Sigmoid colon (tissue), 7 donors: ENCODE results near the gene SLC1A2. TPM values are rescaled to one million over a fixed set of nuclear protein-coding genes. Genes with fewer than 3 reads are reported as not detected.

Source experiments
- DNase-seq: peaks from one replicate; pipeline ENCODE4 v3.0.0-alpha.2; 2019
- H3K27ac ChIP-seq, 4 donors: fragments of 200-600 bp; sonication (generic); one replicate each; pipeline ENCODE4 v1.5.1; 2016 to 2019; ENCODE audit warnings: mild to moderate bottlenecking in 1 of 4
- H3K27me3 ChIP-seq, 3 donors: fragments of 200-600 bp; sonication (generic); one replicate each; pipeline ENCODE4 v1.5.1; 2019; ENCODE audit warnings: mild to moderate bottlenecking in 1 of 3
- H3K36me3 ChIP-seq, 4 donors: fragments of 200-600 bp; sonication (generic); one replicate each; pipeline ENCODE4 v1.5.1; 2016 to 2019
- H3K4me1 ChIP-seq, 4 donors: fragments of 200-600 bp; sonication (generic); one replicate each; pipeline ENCODE4 v1.5.1; 2017 to 2019
- H3K4me3 ChIP-seq, 4 donors: fragments of 200-600 bp; sonication (generic); one replicate each; pipeline ENCODE4 v1.5.1; 2017 to 2019; ENCODE audit warnings: mild to moderate bottlenecking in 2 of 4, moderate library complexity in 1 of 4
- H3K9me3 ChIP-seq, 4 donors: fragments of 200-600 bp in 3 of 4; sonication (generic) in 3 of 4; one replicate each; pipeline versions ENCODE4 v1.5.1 to v1.6.1; 2013 to 2019
- CTCF ChIP-seq, 4 experiments: fragments of 450-650 bp in 3 of 4; fragments of 200-600 bp in 1 of 4; IDR thresholded peaks; one replicate each; pipeline ENCODE4 v1.5.1; 2016 to 2019; ENCODE audit warnings: antibody characterized with exemption in 4 of 4, mild to moderate bottlenecking in 3 of 4, moderate library complexity in 2 of 4
- EP300 ChIP-seq, 4 donors: sonication (generic); formaldehyde crosslinking; IDR thresholded peaks; one replicate each; pipeline ENCODE4 v1.6.1; 2017; ENCODE audit warnings: antibody characterized with exemption in 4 of 4
- POLR2A ChIP-seq, 2 donors: fragments of 450-650 bp; IDR thresholded peaks; one replicate each; pipeline ENCODE4 v1.6.1; 2016; ENCODE audit warnings: antibody characterized with exemption in 2 of 2, mild to moderate bottlenecking in 2 of 2, moderate library complexity in 2 of 2
- POLR2AphosphoS5 ChIP-seq, 4 donors: sonication (generic); formaldehyde crosslinking; IDR thresholded peaks; one replicate each; pipeline ENCODE4 v1.6.1; 2017; ENCODE audit warnings: antibody characterized with exemption in 4 of 4
- WGBS, 2 donors: extraction: QIAGEN DNeasy Blood & Tissue Kit; methylation state at CpG; one replicate each; pipeline ENCODE4 v1.1.7; 2013; 5-methylcytosine and 5-hydroxymethylcytosine counted together
- intact Hi-C: fragments of 100-400 bp; cut with DNase I; formaldehyde crosslinking; loops from one replicate; pipeline ENCODE4 v1.15.1; 2023
- polyA plus RNA-seq, 3 donors: library from polyadenylated mRNA; stranded (reverse); fragments of 200-250 nt; gene quantifications; one replicate each; pipeline ENCODE4 v1.2.3, GENCODE V29; 2013
- total RNA-seq, 4 donors: library from RNA; depleted of rRNA; stranded (reverse); fragments of >200 nt; gene quantifications; one replicate each; pipeline ENCODE4 v1.1.0, GENCODE V29; 2016
- donor health status: healthy with polysubstance abuse.
- donor health status: Bipolar disorder and iron deficiency.
- donor health status: healthy.

SLC1A2 gene
- total and polyA plus RNA-seq, 7 donors = 0.14 to 2.2 (median 0.48) TPM; not detected in 1

- Histone ChIP-seq H3K4me1 (peaks cover 0 to 43% (median 26%) of the 10 kb centered on the region in 4 donors), H3K4me3 (no peak overlapping the region), H3K27me3 (no peaks in the 10 kb centered on the region), H3K36me3 (no peaks in the 10 kb centered on the region), H3K27ac (peak overlapping the region; percentile 59 to 87 (median 76)), H3K9me3 (no peaks in the 10 kb centered on the region)
- intact Hi-C loops = no loop called here
- DNase-seq = no peak
- TF ChIP-seq POLR2AphosphoS5 (IDR thresholded peaks at IDR 0.05) (no peak), POLR2A (IDR thresholded peaks at IDR 0.05) (no peak), EP300 (IDR thresholded peaks at IDR 0.05) (no peak), CTCF (IDR thresholded peaks at IDR 0.05) (no peak)
- 81 to 90% methylated on average over 3 of the region's 3 CpGs for WGBS, 2 donors
Observed at GRCh38 chr11:35247863-35248262, 171.5 kb downstream of the SLC1A2 start.

GRCh38 chr11:35247428-35247827 is 171.9 kb downstream of the SLC1A2 start:
- TF ChIP-seq POLR2A (IDR thresholded peaks at IDR 0.05) = no peak
- no peak for TF ChIP-seq EP300 (IDR thresholded peaks at IDR 0.05)
- TF ChIP-seq POLR2AphosphoS5 (IDR thresholded peaks at IDR 0.05) = no peak
- H3K4me3 ChIP-seq = no peak overlapping the region
- intact Hi-C loops = no loop called here
- DNase-seq = no peak
- no peaks in the 10 kb centered on the region for H3K9me3 ChIP-seq
- peak overlapping the region; percentile 59 to 87 (median 76) for H3K27ac ChIP-seq
- H3K4me1 ChIP-seq = peaks cover 0 to 43% (median 27%) of the 10 kb centered on the region in 4 donors
- WGBS, 2 donors = 80 to 90% methylated on average over 3 of the region's 3 CpGs
- H3K27me3 ChIP-seq = no peaks in the 10 kb centered on the region
- H3K36me3 ChIP-seq = no peaks in the 10 kb centered on the region

- no peak overlapping the region for H3K4me3 ChIP-seq
- no peaks in the 10 kb centered on the region for H3K9me3 ChIP-seq
- H3K27ac ChIP-seq = peak overlapping the region; percentile 59 to 87 (median 76)
- H3K27me3 ChIP-seq = no peaks in the 10 kb centered on the region
- peak; percentile 77 for DNase-seq
- H3K4me1 ChIP-seq = peaks cover 0 to 45% (median 28%) of the 10 kb centered on the region in 4 donors
- 44 to 69% methylated on average over 2 of the region's 2 CpGs for WGBS, 2 donors
- TF ChIP-seq POLR2AphosphoS5 (IDR thresholded peaks at IDR 0.05) (peak; percentile 78 to 88 (median 86)), EP300 (IDR thresholded peaks at IDR 0.05) (peak in 3 of 4 donors; percentile 44 to 78 (median 72)), CTCF (IDR thresholded peaks at IDR 0.05) (no peak), POLR2A (IDR thresholded peaks at IDR 0.05) (no peak)
- H3K36me3 ChIP-seq = no peaks in the 10 kb centered on the region
- intact Hi-C loops = no loop called here
Observed at GRCh38 chr11:35246745-35247144, 172.6 kb downstream of the SLC1A2 start.

- Histone ChIP-seq H3K9me3 (no peaks in the 10 kb centered on the region), H3K4me3 (no peak overlapping the region), H3K27ac (peak overlapping the region; percentile 59 to 87 (median 76)), H3K36me3 (no peaks in the 10 kb centered on the region), H3K4me1 (peaks cover 0 to 45% (median 28%) of the 10 kb centered on the region in 4 donors), H3K27me3 (no peaks in the 10 kb centered on the region)
- DNase-seq = no peak
- TF ChIP-seq POLR2AphosphoS5 (IDR thresholded peaks at IDR 0.05) (no peak), POLR2A (IDR thresholded peaks at IDR 0.05) (no peak), EP300 (IDR thresholded peaks at IDR 0.05) (no peak)
- intact Hi-C loops = no loop called here
- 85 to 93% methylated on average over 1 of the region's 1 CpG for WGBS, 2 donors
Observed at GRCh38 chr11:35245786-35246185, 173.6 kb downstream of the SLC1A2 start.

GRCh38 chr11:35245056-35245455 is 174.3 kb downstream of the SLC1A2 start:
- no peaks in the 10 kb centered on the region for H3K9me3 ChIP-seq
- H3K27ac ChIP-seq = peak overlapping the region in 2 of 4 donors; percentile 8 to 87
- DNase-seq = no peak

More at GRCh38 chr11:35245056-35245455, 174.3 kb downstream of the SLC1A2 start:
- 88% methylated on average over 4 of the region's 4 CpGs for WGBS, 2 donors
- intact Hi-C loops = no loop called here
- TF ChIP-seq POLR2A (IDR thresholded peaks at IDR 0.05) = no peak
- TF ChIP-seq CTCF (IDR thresholded peaks at IDR 0.05) = no peak
- TF ChIP-seq POLR2AphosphoS5 (IDR thresholded peaks at IDR 0.05) = no peak
- TF ChIP-seq EP300 (IDR thresholded peaks at IDR 0.05) = no peak
- Histone ChIP-seq H3K4me3 (no peak overlapping the region), H3K27me3 (no peaks in the 10 kb centered on the region), H3K36me3 (no peaks in the 10 kb centered on the region), H3K4me1 (peaks cover 0 to 45% (median 28%) of the 10 kb centered on the region in 4 donors)
